CD4-positive, alpha-beta T cell treated with Interleukin-21 for 1 hour (primary cell): ENCODE measurements around the gene SH3BP5L.

Experiments
- DNase-seq: peaks from one replicate; pipeline ENCODE4 v3.0.0-alpha.2; 2020

SH3BP5L gene

DNA sequence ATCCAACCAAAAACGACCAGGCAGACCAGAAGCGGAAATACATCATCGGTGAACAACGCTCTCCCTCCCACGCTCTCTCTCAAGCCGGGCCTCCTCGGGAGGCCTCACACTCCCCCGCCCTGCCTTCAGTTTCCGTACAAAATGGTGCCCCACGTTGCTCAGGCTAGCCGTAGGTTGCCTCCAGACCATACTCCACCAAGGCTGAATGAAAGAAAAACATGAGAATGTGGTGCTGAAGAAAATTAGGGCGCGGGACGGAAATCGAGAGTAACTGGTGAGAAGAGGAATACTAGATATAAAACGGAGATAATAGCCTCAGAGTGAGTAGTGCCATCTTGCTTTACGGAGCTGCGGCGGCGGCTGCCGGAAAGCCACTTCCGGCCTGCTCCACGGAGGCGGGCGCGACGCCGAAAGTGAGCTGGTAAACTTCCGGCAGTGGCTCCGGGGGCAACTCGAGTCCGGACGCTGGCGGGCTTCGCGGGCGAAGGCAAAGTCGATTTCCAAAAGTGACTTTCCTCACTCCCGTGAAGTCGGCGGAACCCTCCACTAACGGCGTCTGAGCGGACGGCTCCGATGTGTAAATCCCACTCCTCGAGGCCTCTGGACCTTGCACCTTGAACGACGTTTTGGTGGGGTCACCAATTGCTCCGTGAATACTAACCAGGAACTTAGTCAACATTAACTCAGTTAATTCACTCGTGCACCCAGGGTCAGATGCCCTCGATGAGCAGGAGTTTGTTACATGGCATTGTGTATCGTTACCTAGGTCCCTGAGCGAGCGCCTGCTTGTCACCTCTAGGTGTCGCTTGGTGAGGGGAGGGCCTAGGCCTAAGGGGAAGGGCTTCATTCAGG lies at the start of gene SH3BP5L:
SH3BP5L (minus strand) TSS at position 7 of the 852 bp plus-strand sequence. CDS start 980 bp downstream, outside the sequence.
- DNase-seq, result peak; percentile 92

GRCh38 chr1:248873993-248874533 lies 48.3 kb upstream of the SH3BP5L start:
- DNase-seq, result peak; percentile 91

- DNase-seq, result peak; percentile 94
Measured at GRCh38 chr1:248873409-248873992, 47.8 kb upstream of the SH3BP5L start.

- DNase-seq, result peak; percentile 51
Measured at GRCh38 chr1:248872752-248873408, 47.2 kb upstream of the SH3BP5L start.

GRCh38 chr1:248871837-248872401 lies 46.2 kb upstream of the SH3BP5L start:
- DNase-seq, result no peak

- DNase-seq, result peak; percentile 84
Measured at GRCh38 chr1:248862998-248863881, 37.5 kb upstream of the SH3BP5L start.

GRCh38 chr1:248862695-248862997 lies 36.9 kb upstream of the SH3BP5L start:
- DNase-seq, result no peak

DNA sequence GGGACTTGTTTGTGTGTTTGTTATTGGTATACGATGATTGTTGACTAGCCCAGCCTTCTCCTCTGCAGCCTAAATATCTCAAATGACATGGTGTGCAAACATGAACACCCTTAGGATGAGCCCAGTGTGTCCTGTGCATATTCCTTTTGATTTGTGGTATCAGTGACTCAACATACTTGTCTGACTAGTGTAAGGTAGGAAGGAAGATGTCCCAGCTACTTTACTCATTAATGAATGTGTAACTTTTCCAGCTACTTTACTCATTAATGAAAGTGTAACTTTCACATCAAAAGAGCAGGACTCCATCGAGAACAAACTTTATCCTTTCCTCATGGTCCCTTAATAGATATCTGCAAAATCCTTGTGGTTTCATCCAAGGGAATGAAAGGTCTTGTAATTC lies 35.9 kb upstream of the SH3BP5L start:
- DNase-seq, result no peak

DNA sequence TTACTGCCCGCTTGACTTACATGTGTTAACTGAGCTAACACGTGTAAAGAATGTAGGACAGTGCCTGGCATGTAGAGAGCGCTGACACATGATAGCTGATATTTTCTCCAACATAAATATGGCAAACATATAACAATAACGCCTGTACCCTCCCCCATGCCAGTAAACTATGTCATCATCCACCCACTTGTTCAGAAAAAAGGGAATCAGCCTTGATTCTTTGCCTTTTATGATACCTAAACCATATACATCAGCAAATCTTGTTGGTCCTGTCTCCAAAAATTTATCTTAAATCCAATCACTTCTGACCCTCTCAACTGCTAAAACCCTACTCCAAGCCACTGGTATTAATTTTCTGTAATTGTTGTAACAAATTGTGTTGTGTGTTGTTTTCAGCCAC lies 34.3 kb upstream of the SH3BP5L start:
- no peak for DNase-seq

DNA sequence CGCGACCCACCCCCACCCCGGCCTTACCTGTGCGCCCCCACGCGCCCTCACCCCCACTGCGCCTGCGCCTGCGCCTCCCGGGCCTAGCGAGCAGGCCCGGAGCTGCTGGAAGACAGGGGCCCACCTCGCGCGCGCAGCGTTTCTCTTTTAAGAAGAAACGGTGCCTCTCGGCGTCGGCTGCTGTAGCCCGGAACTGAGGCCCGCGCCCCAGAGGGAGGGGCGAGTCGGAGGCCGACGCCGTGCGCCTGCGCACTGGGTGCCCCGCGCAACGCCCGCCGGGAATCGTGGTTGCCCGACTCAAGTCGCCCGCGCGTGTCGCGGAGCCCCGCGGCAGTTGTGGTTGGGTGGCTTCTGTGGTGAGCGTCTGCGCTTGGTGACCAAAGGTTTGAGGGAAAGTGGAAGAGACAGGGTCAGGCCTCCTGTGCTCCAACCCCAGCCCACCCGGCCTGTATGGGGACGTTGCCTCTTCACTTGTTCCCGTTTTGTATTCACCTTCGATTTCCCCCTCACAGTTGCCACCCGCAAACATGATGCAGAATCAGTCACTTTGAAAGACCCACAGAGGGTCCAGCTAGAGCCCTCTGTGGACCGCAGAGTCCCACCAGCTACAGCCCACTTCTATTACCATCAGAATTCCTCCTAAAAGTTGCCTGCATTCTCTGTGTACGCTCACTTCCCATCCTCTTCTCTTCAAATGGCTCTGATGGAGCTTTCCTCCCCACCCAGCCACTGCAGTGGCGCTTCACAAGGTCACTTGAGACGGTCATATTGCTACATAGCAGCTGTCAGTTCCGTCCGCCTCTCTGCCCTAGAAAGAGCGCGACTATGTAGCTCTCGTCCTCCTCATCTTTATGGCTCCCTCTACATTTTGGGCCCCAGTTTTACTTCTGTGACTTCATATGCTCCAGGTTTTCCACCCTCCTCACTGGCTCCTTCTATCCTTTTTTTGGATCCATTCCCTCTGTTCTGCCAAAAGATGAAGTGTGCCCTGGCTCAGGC lies 33.5 kb upstream of the SH3BP5L start, which contains the start of gene ZNF692:
ZNF692 (minus strand) TSS at position 195 of the 999 bp plus-strand sequence. CDS start 776 bp downstream, outside the sequence.
- peak; percentile 98 for DNase-seq

DNA sequence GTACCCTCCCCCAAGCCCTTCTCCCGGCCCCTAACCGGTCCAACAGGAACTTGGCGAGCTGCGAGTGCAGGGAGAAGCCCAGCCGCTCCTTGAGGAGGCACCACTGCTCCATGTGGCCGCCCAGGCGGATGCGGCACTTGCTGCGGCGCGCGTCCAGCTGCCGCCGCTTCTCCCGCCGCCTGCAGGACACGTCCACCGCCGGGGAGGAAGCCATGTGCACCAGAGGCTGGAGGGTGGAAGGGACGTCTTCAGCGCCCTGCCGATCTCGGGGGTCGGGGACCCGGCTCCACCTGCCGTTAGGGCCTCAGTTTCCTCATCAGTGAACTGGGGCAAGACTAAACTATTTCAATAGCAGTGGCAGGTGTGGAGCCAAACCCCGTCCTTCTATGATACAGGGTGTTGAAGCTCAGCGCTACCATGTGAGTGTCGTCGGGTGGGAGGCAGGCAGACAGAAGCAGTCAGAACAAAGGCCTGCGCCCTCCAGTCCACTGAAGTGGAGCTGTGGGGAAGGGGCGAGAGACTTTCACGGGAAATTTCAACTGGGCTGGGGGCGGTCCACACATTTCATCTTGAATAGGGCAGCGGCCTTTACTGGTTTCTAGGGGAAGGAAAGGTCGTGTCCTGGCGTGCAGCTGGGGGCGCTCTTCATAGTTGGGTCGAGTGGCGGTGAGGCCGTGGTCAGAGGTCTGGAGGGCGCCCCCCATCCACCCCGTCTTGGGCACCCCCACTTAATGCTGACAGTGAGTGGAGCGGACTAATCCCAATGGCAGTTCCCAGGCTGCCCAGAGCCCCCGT lies 32.6 kb upstream of the SH3BP5L start:
- peak; percentile 26 for DNase-seq

DNA sequence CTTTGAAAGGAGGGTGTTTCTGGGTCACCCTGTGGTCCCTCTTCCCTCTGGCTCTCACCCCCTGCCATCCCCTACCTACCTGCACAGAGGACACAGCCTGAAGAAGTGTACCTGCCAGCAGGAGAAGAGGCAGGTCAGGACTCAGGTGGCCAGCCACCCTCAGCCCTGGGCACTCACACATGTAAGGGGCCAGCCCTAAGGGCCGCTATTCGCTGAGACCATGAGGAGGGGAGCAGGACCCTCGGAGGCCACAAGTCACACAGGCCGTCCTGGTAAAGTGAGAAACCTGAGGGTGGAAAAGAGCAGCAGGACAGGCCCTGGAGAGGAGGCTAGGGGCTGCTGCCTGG lies 32.0 kb upstream of the SH3BP5L start:
- no peak for DNase-seq

DNA sequence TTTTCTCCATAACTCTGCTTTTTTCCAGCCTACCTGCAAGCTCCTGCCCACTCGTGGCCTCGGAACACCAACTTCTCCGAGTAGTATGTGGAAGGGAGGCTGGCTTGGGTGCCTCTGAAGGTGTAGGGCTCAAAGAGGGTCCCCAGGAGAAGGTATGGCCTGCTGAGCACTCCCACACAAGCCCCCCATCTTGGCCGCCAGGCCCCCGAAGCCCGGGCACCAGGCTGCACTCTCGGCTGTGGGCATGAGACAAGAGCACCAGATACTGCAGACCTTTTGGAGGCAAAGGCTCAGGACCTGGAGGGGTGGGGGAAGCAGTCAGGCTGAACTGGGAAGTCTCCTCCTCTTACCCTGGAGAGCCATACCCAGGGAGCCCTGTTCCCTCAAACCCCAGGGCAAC lies 31.5 kb upstream of the SH3BP5L start:
- no peak for DNase-seq

GRCh38 chr1:248856176-248856575 lies 30.5 kb upstream of the SH3BP5L start:
- DNase-seq, result no peak

DNA sequence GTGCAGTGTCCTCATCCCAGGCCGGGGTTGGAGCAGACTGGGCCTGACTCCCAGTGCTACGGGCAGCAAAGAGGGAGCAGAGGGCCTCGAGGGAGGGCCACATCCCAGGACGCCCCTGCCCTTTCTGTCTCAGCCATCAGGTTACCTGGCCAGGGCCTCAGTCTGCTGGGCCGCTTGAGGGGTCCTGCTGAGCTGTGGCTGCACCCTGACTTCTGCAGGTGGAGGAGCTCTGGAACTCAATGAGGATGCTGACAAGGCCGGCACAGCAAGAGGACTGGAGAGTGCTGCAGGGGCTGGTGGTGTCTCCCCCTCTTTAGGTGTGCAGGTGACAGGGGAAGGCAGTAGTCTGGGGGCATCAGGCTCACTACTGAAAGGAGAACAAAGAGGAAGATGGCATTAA lies 29.9 kb upstream of the SH3BP5L start:
- no peak for DNase-seq

- peak; percentile 58 for DNase-seq
Measured at GRCh38 chr1:248853663-248854375, 28.1 kb upstream of the SH3BP5L start.

GRCh38 chr1:248852481-248853405 lies 27.0 kb upstream of the SH3BP5L start:
- no peak for DNase-seq

GRCh38 chr1:248851390-248851789 lies 25.7 kb upstream of the SH3BP5L start:
- no peak for DNase-seq
